Uterus (tissue), 2 donors: ENCODE data around the gene RNASE4.

Experiments used
- POLR2A ChIP-seq, 2 donors: fragments of 450-650 bp; IDR thresholded peaks; one replicate each; pipeline ENCODE4 v1.6.1; 2016; ENCODE audit warnings: antibody characterized with exemption in 2 of 2, mild to moderate bottlenecking in 1 of 2, moderate library complexity in 1 of 2
- TF ChIP-seq, protein P1 (sequence below), 4 experiments: fragments of 200-600 bp in 2 of 4; fragments of 450-650 bp in 2 of 4; sonication (generic) in 2 of 4; IDR thresholded peaks; one replicate each; pipeline ENCODE4 v1.5.1; 2016 to 2019; ENCODE audit warnings: antibody characterized with exemption in 4 of 4, mild to moderate bottlenecking in 2 of 4, moderate library complexity in 1 of 4

DNA sequence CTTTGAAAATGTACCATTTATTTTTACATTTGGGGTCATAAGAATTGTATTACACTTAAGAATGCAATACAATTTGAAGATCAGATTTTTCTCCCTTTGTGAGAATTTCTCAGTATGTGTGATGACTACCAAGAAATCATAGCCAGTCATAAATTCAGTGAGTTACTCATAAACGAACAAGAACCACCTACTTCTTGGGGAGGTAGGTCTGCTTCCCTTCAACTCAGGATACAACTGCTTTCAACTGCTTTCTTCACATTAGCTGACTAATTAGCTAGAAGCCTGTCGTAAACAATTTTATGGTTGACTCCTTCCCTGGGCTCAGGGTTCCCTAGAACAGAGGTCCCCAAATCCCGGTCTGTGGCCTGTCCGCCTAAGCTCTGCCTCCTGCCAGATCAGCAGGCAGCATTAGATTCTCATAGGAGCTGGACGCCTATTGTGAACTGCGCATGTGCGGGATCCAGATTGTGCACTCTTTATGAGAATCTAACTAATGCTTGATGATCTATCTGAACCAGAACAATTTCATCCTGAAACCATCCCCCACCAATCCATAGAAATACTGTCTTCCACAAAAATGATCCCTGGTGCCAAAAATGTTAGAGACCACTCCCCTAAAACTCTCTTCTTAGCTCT lies 7.9 kb downstream of the RNASE4 start:
- no peak for TF ChIP-seq POLR2A (IDR thresholded peaks at IDR 0.05)
- TF ChIP-seq, protein P1, sequence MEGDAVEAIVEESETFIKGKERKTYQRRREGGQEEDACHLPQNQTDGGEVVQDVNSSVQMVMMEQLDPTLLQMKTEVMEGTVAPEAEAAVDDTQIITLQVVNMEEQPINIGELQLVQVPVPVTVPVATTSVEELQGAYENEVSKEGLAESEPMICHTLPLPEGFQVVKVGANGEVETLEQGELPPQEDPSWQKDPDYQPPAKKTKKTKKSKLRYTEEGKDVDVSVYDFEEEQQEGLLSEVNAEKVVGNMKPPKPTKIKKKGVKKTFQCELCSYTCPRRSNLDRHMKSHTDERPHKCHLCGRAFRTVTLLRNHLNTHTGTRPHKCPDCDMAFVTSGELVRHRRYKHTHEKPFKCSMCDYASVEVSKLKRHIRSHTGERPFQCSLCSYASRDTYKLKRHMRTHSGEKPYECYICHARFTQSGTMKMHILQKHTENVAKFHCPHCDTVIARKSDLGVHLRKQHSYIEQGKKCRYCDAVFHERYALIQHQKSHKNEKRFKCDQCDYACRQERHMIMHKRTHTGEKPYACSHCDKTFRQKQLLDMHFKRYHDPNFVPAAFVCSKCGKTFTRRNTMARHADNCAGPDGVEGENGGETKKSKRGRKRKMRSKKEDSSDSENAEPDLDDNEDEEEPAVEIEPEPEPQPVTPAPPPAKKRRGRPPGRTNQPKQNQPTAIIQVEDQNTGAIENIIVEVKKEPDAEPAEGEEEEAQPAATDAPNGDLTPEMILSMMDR (IDR thresholded peaks at IDR 0.05): no peak
